Measurements from ENCODE around the gene TTC27.
"Not testable (repeated sequence)": the region's sequence is repeated elsewhere in the genome, so short reads cannot be mapped to it uniquely, and the experiment has no call there.

The TTC27 gene

GRCh38 chr2:32720771-32721170, 92.9 kb downstream of the TTC27 start:
- no peak for DNase-seq

- DNase-seq = no peak
These were observed 93.5 kb downstream of the TTC27 start for GRCh38 chr2:32721376-32721775.

- DNase-seq = no peak
These were observed 95.7 kb downstream of the TTC27 start for GRCh38 chr2:32723467-32724079.

- DNase-seq = not testable (repeated sequence)
These were observed 98.8 kb downstream of the TTC27 start for GRCh38 chr2:32726678-32727077.

GRCh38 chr2:32727157-32727556, 99.3 kb downstream of the TTC27 start:
- no peak for DNase-seq

GRCh38 chr2:32730958-32731357, 103.1 kb downstream of the TTC27 start:
- not testable (repeated sequence) for DNase-seq

- no peak for DNase-seq
These were observed 104.3 kb downstream of the TTC27 start for GRCh38 chr2:32732120-32732519.

- DNase-seq = no peak
These were observed 105.1 kb downstream of the TTC27 start for GRCh38 chr2:32732912-32733472.

- DNase-seq = no peak
These were observed 107.5 kb downstream of the TTC27 start for GRCh38 chr2:32735348-32735747.

GRCh38 chr2:32738939-32739338, 111.1 kb downstream of the TTC27 start:
- no peak for DNase-seq

- DNase-seq = no peak
These were observed 111.8 kb downstream of the TTC27 start for GRCh38 chr2:32739664-32740063.

- no peak for DNase-seq
These were observed 113.7 kb downstream of the TTC27 start for GRCh38 chr2:32741575-32741974.

GRCh38 chr2:32742376-32742775, 114.5 kb downstream of the TTC27 start:
- no peak for DNase-seq

GRCh38 chr2:32743480-32744236, 115.8 kb downstream of the TTC27 start:
- DNase-seq = no peak

- DNase-seq = no peak
These were observed 117.3 kb downstream of the TTC27 start for GRCh38 chr2:32745191-32745590.

- no peak for DNase-seq
These were observed 117.8 kb downstream of the TTC27 start for GRCh38 chr2:32745675-32746074.

GRCh38 chr2:32746669-32747068, 118.8 kb downstream of the TTC27 start:
- no peak for DNase-seq

- no peak for DNase-seq
These were observed 120.3 kb downstream of the TTC27 start for GRCh38 chr2:32748158-32748557.

GRCh38 chr2:32750880-32751279, 123.0 kb downstream of the TTC27 start:
- DNase-seq = no peak

- no peak for DNase-seq
These were observed 124.4 kb downstream of the TTC27 start for GRCh38 chr2:32752205-32752604.

- DNase-seq = no peak
These were observed 125.1 kb downstream of the TTC27 start for GRCh38 chr2:32752952-32753351.

- DNase-seq = not testable (repeated sequence)
These were observed 126.8 kb downstream of the TTC27 start for GRCh38 chr2:32754676-32755075.

GRCh38 chr2:32755666-32756065, 127.8 kb downstream of the TTC27 start:
- no peak for DNase-seq

- no peak for DNase-seq
These were observed 128.4 kb downstream of the TTC27 start for GRCh38 chr2:32756074-32756727.

Measured in right forelimb (tissue), 1 donor.